ENCODE measurements around the gene C9orf78. TPM values are rescaled to one million over a fixed set of nuclear protein-coding genes. Genes with fewer than 3 reads are reported as not detected.

Gene C9orf78
- total and polyA plus RNA-seq, 2 of the 8 experiments (the other 6 are each of a cell fraction or from before 2014, with no cell fraction given), result 17.4 to 40.6 TPM

GRCh38 chr9:129778469-129778868 is 56.6 kb downstream of the C9orf78 start (continued):
- TF ChIP-seq, protein P1, sequence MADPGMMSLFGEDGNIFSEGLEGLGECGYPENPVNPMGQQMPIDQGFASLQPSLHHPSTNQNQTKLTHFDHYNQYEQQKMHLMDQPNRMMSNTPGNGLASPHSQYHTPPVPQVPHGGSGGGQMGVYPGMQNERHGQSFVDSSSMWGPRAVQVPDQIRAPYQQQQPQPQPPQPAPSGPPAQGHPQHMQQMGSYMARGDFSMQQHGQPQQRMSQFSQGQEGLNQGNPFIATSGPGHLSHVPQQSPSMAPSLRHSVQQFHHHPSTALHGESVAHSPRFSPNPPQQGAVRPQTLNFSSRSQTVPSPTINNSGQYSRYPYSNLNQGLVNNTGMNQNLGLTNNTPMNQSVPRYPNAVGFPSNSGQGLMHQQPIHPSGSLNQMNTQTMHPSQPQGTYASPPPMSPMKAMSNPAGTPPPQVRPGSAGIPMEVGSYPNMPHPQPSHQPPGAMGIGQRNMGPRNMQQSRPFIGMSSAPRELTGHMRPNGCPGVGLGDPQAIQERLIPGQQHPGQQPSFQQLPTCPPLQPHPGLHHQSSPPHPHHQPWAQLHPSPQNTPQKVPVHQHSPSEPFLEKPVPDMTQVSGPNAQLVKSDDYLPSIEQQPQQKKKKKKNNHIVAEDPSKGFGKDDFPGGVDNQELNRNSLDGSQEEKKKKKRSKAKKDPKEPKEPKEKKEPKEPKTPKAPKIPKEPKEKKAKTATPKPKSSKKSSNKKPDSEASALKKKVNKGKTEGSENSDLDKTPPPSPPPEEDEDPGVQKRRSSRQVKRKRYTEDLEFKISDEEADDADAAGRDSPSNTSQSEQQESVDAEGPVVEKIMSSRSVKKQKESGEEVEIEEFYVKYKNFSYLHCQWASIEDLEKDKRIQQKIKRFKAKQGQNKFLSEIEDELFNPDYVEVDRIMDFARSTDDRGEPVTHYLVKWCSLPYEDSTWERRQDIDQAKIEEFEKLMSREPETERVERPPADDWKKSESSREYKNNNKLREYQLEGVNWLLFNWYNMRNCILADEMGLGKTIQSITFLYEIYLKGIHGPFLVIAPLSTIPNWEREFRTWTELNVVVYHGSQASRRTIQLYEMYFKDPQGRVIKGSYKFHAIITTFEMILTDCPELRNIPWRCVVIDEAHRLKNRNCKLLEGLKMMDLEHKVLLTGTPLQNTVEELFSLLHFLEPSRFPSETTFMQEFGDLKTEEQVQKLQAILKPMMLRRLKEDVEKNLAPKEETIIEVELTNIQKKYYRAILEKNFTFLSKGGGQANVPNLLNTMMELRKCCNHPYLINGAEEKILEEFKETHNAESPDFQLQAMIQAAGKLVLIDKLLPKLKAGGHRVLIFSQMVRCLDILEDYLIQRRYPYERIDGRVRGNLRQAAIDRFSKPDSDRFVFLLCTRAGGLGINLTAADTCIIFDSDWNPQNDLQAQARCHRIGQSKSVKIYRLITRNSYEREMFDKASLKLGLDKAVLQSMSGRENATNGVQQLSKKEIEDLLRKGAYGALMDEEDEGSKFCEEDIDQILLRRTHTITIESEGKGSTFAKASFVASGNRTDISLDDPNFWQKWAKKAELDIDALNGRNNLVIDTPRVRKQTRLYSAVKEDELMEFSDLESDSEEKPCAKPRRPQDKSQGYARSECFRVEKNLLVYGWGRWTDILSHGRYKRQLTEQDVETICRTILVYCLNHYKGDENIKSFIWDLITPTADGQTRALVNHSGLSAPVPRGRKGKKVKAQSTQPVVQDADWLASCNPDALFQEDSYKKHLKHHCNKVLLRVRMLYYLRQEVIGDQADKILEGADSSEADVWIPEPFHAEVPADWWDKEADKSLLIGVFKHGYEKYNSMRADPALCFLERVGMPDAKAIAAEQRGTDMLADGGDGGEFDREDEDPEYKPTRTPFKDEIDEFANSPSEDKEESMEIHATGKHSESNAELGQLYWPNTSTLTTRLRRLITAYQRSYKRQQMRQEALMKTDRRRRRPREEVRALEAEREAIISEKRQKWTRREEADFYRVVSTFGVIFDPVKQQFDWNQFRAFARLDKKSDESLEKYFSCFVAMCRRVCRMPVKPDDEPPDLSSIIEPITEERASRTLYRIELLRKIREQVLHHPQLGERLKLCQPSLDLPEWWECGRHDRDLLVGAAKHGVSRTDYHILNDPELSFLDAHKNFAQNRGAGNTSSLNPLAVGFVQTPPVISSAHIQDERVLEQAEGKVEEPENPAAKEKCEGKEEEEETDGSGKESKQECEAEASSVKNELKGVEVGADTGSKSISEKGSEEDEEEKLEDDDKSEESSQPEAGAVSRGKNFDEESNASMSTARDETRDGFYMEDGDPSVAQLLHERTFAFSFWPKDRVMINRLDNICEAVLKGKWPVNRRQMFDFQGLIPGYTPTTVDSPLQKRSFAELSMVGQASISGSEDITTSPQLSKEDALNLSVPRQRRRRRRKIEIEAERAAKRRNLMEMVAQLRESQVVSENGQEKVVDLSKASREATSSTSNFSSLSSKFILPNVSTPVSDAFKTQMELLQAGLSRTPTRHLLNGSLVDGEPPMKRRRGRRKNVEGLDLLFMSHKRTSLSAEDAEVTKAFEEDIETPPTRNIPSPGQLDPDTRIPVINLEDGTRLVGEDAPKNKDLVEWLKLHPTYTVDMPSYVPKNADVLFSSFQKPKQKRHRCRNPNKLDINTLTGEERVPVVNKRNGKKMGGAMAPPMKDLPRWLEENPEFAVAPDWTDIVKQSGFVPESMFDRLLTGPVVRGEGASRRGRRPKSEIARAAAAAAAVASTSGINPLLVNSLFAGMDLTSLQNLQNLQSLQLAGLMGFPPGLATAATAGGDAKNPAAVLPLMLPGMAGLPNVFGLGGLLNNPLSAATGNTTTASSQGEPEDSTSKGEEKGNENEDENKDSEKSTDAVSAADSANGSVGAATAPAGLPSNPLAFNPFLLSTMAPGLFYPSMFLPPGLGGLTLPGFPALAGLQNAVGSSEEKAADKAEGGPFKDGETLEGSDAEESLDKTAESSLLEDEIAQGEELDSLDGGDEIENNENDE (IDR thresholded peaks at IDR 0.05; ENCODE audit: insufficient replicate concordance, low read length), result no peak
- TF ChIP-seq KDM4A (IDR thresholded peaks at IDR 0.05; ENCODE audit: low read depth, low read length, severe bottlenecking), result no peak
- no peak for TF ChIP-seq BACH1 (IDR thresholded peaks at IDR 0.05; ENCODE audit: low read length)
- TF ChIP-seq NRF1 (IDR thresholded peaks at IDR 0.05; ENCODE audit: low read depth, low read length), result no peak
- no peak for TF ChIP-seq SP2 (IDR thresholded peaks at IDR 0.05; ENCODE audit: low read length)
- TF ChIP-seq KDM1A (IDR thresholded peaks at IDR 0.05; ENCODE audit: borderline replicate concordance, low read length), result no peak
